HFFc6 (cell line): ENCODE measurements around the gene SPRN. TPM values are rescaled to one million over a fixed set of nuclear protein-coding genes. Genes with fewer than 3 reads are reported as not detected.
"Not testable (repeated sequence)": the region's sequence is repeated elsewhere in the genome, so short reads cannot be mapped to it uniquely, and the experiment has no call there.

ENCODE experiments used
- DNase-seq: peaks from one replicate; pipeline ENCODE4 v3.0.0-alpha.2; 2018
- H3K27ac Mint-ChIP-seq: 2 replicates; pipeline ENCODE4 v1.8.0; 2020; ENCODE audit warnings: mild to moderate bottlenecking, mixed read lengths
- H3K27me3 Mint-ChIP-seq: 2 replicates; pipeline ENCODE4 v1.8.0; 2021; ENCODE audit warnings: mild to moderate bottlenecking, moderate library complexity, mixed read lengths; ENCODE audit not compliant: insufficient read depth
- H3K36me3 Mint-ChIP-seq: 2 replicates; pipeline ENCODE4 v1.8.0; 2021; ENCODE audit warnings: low read depth, mixed read lengths
- H3K4me1 Mint-ChIP-seq: 2 replicates; pipeline ENCODE4 v1.8.0; 2020; ENCODE audit warnings: low read depth, mixed read lengths
- H3K4me3 Mint-ChIP-seq: 2 replicates; pipeline ENCODE4 v1.8.0; 2020; ENCODE audit warnings: mild to moderate bottlenecking, moderate library complexity, mixed read lengths
- H3K9me3 Mint-ChIP-seq: 2 replicates; pipeline ENCODE4 v1.8.0; 2020; ENCODE audit warnings: mild to moderate bottlenecking, mixed read lengths
- long read RNA-seq: library from polyadenylated mRNA; unstranded; transcript quantifications from one replicate; pipeline ENCODE4 v2.0.0, GENCODE V29; 2019
- total RNA-seq, 6 experiments: library from RNA; stranded (reverse); fragmentation: NEBNext Ultra II Directional; extraction: Animal tissue kit (Norgen Biotek cat#: 25700); gene quantifications; 2 replicates in 1 of 6; 3 replicates in 5 of 6; pipeline ENCODE4 v1.2.3, GENCODE V29; 2021
- TF ChIP-seq, protein P1 (sequence below): fragments of 200-600 bp; sonication (generic); IDR thresholded peaks from 2 replicates; pipeline ENCODE4 v1.5.0; 2021; ENCODE audit warnings: antibody characterized with exemption, mild to moderate bottlenecking

The SPRN gene, protein sequence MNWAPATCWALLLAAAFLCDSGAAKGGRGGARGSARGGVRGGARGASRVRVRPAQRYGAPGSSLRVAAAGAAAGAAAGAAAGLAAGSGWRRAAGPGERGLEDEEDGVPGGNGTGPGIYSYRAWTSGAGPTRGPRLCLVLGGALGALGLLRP
- total RNA-seq: 1 to 10 TPM in 2 of 6 experiments, under 1 TPM in 4; 0.31 to 2.9 (median 0.40) TPM
- long read RNA-seq, partial matches to known transcripts: 0 of 1 reads
- long read RNA-seq, other reads (novel, unspliced or antisense): 1 of 1 reads

DNA sequence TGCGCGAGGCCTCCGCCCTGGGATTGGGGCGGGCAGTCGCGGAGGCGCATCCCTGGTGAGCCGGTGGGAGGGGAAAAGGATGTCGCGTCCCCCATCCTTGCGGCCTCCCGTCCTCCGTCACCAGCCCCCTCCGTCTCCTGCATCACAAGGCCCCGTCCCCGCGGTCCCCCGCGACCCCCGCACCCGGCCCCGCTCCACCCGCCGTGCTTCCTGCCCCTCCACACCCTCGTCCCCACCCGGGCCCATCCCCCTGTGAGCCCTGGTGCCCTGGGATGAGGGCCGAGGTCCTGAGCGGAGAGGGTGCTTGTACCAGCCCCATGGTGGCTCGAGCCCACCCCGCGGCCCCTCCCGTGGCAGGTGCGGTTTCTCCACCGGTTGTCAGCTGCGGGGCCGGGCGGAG lies at the start of gene SPRN:
TSS of gene SPRN (minus strand) at position 25 of the 400 bp plus-strand sequence. CDS start 944 bp downstream, outside the sequence.
- H3K36me3 Mint-ChIP-seq, H3K4me1 Mint-ChIP-seq, DNase-seq, H3K9me3 Mint-ChIP-seq, H3K4me3 Mint-ChIP-seq, H3K27ac Mint-ChIP-seq, H3K27me3 Mint-ChIP-seq: not testable (repeated sequence)

DNA sequence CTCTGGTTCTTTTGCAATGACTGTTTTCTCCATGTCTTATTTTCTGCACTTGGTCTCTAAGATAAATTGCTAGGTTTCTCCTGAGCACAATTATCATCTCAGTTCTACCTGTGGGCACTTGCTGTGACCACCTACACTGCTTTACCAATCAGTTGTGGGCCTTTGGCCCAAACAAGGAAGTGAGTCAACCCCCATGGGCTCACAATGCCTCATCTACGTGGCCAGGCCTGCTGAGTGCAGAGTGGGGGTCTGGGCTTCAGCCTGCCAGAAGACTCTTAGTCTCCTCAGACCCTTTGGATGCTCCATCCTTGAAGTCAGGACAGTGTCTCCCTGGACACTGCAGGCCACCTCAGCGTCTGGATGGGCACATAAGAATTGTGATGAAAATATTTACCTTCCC lies 49.6 kb upstream of the SPRN start:
- H3K36me3 Mint-ChIP-seq: 0 out of 2 replicates have a peak, but pooled peaks cover 3% of the 10 kb centered on the region
- 0 out of 2 replicates have a peak, but pooled peaks cover 4% of the 10 kb centered on the region for H3K9me3 Mint-ChIP-seq
- no peaks in the 10 kb centered on the region; the same call in none of the 2 replicates for H3K27me3 Mint-ChIP-seq
- no peak for DNase-seq
- TF ChIP-seq, protein P1, sequence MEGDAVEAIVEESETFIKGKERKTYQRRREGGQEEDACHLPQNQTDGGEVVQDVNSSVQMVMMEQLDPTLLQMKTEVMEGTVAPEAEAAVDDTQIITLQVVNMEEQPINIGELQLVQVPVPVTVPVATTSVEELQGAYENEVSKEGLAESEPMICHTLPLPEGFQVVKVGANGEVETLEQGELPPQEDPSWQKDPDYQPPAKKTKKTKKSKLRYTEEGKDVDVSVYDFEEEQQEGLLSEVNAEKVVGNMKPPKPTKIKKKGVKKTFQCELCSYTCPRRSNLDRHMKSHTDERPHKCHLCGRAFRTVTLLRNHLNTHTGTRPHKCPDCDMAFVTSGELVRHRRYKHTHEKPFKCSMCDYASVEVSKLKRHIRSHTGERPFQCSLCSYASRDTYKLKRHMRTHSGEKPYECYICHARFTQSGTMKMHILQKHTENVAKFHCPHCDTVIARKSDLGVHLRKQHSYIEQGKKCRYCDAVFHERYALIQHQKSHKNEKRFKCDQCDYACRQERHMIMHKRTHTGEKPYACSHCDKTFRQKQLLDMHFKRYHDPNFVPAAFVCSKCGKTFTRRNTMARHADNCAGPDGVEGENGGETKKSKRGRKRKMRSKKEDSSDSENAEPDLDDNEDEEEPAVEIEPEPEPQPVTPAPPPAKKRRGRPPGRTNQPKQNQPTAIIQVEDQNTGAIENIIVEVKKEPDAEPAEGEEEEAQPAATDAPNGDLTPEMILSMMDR: no peak
- no peak overlapping the region for H3K27ac Mint-ChIP-seq
- H3K4me3 Mint-ChIP-seq: no peak overlapping the region
- no peaks in the 10 kb centered on the region for H3K4me1 Mint-ChIP-seq

GRCh38 chr10:133473270-133473669 lies 48.8 kb upstream of the SPRN start:
- H3K9me3 Mint-ChIP-seq: 0 out of 2 replicates have a peak, but pooled peaks cover 4% of the 10 kb centered on the region
- peaks cover 8% of the 10 kb centered on the region; the same call in 1 of the 2 replicates for H3K36me3 Mint-ChIP-seq
- TF ChIP-seq, protein P1: no peak
- H3K4me3 Mint-ChIP-seq: no peak overlapping the region
- H3K27ac Mint-ChIP-seq: no peak overlapping the region
- H3K27me3 Mint-ChIP-seq: no peaks in the 10 kb centered on the region; the same call in none of the 2 replicates
- H3K4me1 Mint-ChIP-seq: no peaks in the 10 kb centered on the region
- no peak for DNase-seq

DNA sequence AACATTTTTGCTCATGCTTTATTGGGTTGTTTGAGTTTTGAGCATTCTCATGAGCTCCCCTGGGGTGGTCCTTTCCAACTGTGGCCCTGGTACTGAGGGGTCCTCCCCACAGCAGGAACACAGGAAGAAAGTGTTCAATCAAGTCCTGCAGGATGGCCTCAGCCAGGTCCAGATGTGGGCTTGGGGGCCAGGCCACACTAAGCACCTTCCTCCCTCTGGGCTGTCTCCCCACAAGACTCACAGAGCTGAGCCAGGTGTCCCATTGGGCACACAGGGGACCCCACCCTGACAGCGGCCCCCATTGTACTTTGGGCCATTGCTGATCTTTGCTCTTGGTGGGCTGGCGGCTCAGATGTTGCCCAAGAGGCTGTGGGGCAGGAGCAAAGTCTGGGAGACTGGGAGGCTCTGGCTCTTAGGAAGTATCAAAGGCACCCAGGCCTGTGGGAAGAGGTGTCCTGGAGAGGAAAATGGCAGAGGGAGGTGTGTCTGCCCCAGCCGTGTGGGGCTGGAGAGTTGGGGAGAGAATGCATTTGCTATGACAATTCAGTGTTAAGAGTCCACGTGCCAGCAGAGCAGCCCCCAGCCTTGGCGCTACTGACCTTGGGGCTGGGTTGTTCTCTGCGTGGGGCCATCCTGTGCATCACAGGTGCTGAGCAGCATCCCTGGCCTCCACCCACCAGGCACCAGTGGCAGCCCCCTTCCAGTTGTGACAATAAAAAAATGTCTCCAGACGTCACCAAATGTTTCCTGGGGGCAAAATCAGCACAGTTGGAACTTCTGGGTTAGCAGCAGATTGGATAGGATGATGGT lies 47.1 kb upstream of the SPRN start:
- H3K27me3 Mint-ChIP-seq: no peaks in the 10 kb centered on the region; the same call in 1 of the 2 replicates
- no peak overlapping the region for H3K4me3 Mint-ChIP-seq
- no peak for DNase-seq
- peaks cover 20% of the 10 kb centered on the region for H3K36me3 Mint-ChIP-seq
- TF ChIP-seq, protein P1: no peak
- H3K4me1 Mint-ChIP-seq: no peaks in the 10 kb centered on the region
- 0 out of 2 replicates have a peak, but pooled peaks cover 4% of the 10 kb centered on the region for H3K9me3 Mint-ChIP-seq
- no peak overlapping the region for H3K27ac Mint-ChIP-seq

DNA sequence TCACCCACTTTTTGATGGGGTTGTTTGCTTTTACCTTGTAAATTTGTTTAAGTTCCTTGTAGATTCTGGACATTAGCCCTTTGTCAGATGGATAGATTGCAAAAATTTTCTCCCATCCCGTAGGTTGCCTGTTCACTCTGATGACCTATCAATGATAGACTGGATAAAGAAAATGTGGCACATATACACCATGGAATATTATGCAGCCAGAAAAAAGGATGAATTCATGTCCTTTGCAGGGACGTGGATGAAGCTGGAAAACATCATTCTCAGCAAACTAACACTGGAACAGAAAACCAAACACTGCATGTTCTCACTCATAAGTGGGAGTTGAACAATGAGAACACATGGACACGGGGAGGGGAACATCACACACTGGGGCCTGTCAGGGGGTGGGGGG lies 44.8 kb upstream of the SPRN start:
- H3K4me3 Mint-ChIP-seq, H3K27ac Mint-ChIP-seq, DNase-seq, H3K9me3 Mint-ChIP-seq, H3K27me3 Mint-ChIP-seq, H3K4me1 Mint-ChIP-seq: not testable (repeated sequence)
- peaks cover 20% of the 10 kb centered on the region for H3K36me3 Mint-ChIP-seq

- no peak overlapping the region for H3K27ac Mint-ChIP-seq
- TF ChIP-seq, protein P1: no peak
- H3K4me3 Mint-ChIP-seq: no peak overlapping the region
- H3K4me1 Mint-ChIP-seq: no peaks in the 10 kb centered on the region
- no peak for DNase-seq
- H3K9me3 Mint-ChIP-seq: 0 out of 2 replicates have a peak, but pooled peaks cover 4% of the 10 kb centered on the region
- H3K36me3 Mint-ChIP-seq: peaks cover 20% of the 10 kb centered on the region
- H3K27me3 Mint-ChIP-seq: no peaks in the 10 kb centered on the region; the same call in 1 of the 2 replicates
These were observed 43.0 kb upstream of the SPRN start for GRCh38 chr10:133467286-133467911.
